Activated CD4-positive, CD25-positive, alpha-beta regulatory T cell (primary cell): Measurements from ENCODE around the gene TRDMT1.

Experiments used
- DNase-seq, 4 experiments: peaks; one replicate each; lab custom pipeline; 2025; lab: John Stamatoyannopoulos, UW

The TRDMT1 gene

GRCh38 chr10:17200912-17201793, at the start of gene TRDMT1:
TRDMT1 (minus strand) TSS chr10:17201672; CDS start chr10:17201634, 38 bp downstream.
- DNase-seq, result peak; percentile 64 to 75 (median 70)

- DNase-seq, result no peak
Measured at GRCh38 chr10:17250736-17251135, 49.3 kb upstream of the TRDMT1 start.

GRCh38 chr10:17249820-17250219, 48.3 kb upstream of the TRDMT1 start:
- DNase-seq, result no peak

- DNase-seq, result no peak
Measured at GRCh38 chr10:17248964-17249363, 47.5 kb upstream of the TRDMT1 start.

- DNase-seq, result no peak
Measured at GRCh38 chr10:17247210-17247609, 45.7 kb upstream of the TRDMT1 start.

- no peak for DNase-seq
Measured at GRCh38 chr10:17244700-17245365, 43.4 kb upstream of the TRDMT1 start.

GRCh38 chr10:17241611-17242333, 40.3 kb upstream of the TRDMT1 start:
- no peak for DNase-seq

GRCh38 chr10:17240616-17241015, 39.1 kb upstream of the TRDMT1 start:
- DNase-seq, result no peak

GRCh38 chr10:17240096-17240495, 38.6 kb upstream of the TRDMT1 start:
- DNase-seq, result no peak

GRCh38 chr10:17239345-17240085, 38.0 kb upstream of the TRDMT1 start:
- DNase-seq, result no peak

GRCh38 chr10:17238445-17239291, 37.2 kb upstream of the TRDMT1 start:
- DNase-seq, result no peak

- no peak for DNase-seq
Measured at GRCh38 chr10:17237915-17238444, 36.5 kb upstream of the TRDMT1 start.

- no peak for DNase-seq
Measured at GRCh38 chr10:17237149-17237527, 35.7 kb upstream of the TRDMT1 start.

GRCh38 chr10:17236468-17237148, 35.1 kb upstream of the TRDMT1 start:
- DNase-seq, result no peak

- no peak for DNase-seq
Measured at GRCh38 chr10:17235136-17235535, 33.7 kb upstream of the TRDMT1 start.

- no peak for DNase-seq
Measured at GRCh38 chr10:17234431-17234945, 33.0 kb upstream of the TRDMT1 start.

GRCh38 chr10:17233286-17233991, 32.0 kb upstream of the TRDMT1 start:
- no peak for DNase-seq

- no peak for DNase-seq
Measured at GRCh38 chr10:17232276-17232960, 30.9 kb upstream of the TRDMT1 start.

GRCh38 chr10:17231788-17232187, 30.3 kb upstream of the TRDMT1 start:
- DNase-seq, result no peak
